ENCODE measurements around the gene POLR2C.
"Not testable (repeated sequence)": the region's sequence is repeated elsewhere in the genome, so short reads cannot be mapped to it uniquely, and the experiment has no call there.

Gene POLR2C

DNA sequence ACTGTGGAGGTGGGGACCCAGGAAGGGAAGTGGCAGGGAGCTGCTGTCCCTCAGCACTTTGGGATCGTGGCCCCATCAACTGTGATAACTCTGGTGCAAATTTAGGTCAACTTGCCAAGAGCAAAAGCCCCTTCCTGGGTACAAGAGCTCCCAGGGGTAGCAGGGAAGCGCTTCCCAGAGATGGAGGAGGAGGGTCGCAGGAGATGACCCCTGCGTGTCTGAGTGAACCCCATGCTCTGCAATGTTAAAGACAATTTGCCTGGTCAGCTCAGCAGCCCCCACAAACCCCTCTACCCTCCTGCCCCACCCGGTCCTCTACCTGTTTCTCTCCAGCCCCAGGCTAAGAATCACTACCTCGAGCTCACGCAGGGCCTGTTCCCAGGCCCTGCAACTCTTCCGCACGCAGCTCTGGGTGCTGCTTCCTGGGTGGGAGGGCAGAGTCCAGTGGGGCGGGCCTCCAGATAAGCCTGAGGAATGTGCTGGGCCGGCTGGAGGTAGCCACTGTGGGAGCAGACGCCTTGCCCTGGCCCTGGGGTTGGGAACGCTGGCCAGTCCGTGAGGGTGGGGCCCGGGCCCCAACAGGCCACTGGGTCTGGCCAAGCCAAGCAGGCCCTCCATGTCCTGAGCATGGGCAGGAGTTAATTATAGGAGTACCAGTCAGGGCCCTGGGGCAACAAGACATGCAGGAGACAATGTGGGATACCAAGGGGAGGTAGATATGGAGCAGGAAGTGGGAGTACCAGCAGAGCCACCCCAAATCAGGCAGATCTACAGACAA is 17.7 kb downstream of the POLR2C start:
- no peak for DNase-seq

DNA sequence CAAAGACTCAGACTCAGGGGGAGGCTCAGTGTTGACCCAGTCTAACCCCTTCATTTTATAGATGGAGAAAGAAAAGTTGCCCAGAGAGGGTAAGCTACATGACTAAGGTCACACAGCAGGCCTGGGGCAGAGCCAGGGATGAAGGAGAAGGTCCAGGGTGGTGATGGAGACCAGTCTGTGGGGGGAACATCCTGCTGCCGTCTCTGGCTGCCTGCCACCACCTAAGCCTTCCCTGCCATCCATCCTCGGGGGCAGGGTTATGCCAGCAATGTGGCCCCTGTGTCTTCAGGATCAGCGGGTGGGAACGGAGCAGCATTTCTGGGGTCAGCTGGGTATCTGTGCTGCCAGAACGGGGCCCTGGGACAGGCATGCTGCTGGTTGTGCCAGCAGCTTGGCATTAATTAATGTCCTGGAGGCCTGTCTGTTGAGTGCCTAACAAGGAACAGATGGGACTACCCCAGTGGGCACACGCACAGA is 18.3 kb downstream of the POLR2C start:
- no peak for DNase-seq

DNA sequence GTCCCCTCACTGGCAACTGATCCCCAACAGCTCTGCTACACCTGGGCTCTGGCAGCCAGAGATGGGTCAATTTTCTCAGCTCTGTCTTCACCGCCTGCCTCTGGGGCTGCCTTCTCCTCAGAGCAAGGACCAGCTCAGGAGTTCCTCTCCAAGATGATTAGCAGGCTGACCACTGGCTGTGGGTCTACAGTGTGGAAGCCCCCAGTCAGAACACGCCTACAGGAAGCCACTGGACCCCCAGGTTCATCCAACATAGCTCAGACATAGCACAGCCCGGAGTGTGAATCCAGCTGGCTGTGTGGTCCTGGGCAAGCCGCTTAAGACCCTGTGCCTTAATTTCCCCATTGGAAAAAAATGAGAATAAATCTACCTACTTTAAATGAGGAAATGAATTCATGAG is 18.9 kb downstream of the POLR2C start:
- DNase-seq, result no peak

DNA sequence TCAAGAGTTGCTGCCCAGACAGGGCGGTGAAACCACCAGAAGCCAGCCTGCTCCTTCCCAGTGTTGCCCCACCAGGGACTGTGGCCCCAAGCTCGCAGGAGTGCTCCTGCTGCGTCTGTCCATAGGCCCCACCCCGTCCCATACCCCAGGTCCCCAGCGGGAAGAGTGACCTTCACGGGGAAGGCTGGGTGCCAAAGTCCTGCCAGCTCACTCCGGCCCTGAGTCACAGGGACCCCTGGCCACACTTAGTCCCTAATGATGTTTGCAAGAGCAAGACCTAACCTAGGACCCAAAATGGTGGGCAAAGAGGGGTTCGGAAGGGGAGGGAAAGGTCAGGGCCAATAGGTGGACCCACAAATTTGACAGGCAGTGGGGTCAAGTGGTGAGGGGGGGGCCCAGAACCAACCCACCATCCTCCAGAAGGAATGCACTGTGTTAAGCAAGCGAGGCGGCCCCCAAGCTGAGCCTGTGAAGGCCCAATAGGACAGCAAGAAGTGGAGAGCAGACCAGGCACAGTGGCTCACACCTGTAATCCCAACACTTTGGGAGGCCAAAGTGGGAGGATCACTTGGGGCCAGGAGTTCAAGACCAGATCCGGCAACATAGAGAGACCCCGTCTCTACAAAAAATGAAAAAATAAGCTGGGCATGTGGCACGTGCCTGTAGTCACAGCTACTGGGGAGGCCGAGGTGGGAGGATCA is 20.5 kb downstream of the POLR2C start:
- no peak for DNase-seq

DNA sequence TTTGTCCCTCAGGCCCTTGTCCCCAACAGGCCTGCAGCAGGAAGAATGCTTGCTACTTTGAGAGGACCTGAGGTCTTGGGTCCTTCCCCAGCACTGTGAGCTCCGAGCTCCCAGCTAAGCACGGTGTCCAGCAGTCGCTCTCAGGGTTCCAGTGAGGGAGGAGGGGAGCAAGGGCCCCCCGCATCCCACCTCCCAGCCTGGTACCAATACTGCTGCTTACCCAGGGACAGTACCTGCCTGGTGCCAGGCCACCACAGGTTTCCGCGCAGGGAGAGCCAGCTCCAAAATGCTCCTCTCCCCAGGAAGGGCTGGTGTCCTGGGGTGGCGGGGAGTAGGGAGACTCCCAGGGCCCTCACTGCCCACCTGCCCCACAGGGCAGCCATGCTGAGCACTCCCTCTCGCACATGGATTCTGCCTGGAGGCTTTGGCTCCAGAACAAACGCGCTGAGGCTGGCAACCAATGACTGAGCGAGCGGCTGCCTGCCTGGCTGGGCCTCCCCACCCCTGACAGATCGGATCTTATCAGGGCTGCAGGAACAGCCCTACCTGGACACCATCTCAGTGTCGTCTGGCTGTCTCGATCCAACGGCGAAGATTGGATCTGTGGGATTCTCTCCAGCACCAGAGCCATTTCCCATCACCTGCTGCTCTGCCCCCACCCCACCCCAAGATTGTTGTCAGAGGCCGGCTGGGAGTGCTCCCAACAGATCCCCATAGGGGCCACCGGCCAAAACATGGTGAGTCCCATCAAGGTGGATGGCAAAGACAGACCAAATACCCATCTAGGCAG is 21.4 kb downstream of the POLR2C start:
- DNase-seq, result no peak

DNA sequence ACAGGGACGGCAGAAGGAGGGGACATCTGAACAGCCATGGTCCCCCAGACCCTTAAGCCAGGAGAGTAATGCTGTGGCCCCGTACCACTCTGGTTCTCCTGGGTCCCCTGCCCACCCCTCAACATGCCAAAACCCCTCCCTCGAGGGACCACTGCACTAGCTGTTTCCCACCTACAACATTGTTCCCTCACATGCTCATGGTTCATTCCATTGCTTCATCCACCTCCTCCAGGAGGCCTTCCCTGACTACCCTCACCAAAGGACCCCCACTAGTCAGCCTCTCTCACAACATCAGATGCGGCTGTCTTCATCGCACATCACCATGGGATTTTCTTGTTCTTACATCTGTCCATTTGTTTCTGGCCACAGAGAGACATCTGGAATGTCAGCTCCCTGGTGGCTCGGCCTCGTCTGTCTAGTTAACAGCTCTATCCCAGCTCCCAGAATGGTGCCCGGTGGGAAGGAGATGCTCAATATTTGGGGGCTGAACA is 22.1 kb downstream of the POLR2C start:
- no peak for DNase-seq

DNA sequence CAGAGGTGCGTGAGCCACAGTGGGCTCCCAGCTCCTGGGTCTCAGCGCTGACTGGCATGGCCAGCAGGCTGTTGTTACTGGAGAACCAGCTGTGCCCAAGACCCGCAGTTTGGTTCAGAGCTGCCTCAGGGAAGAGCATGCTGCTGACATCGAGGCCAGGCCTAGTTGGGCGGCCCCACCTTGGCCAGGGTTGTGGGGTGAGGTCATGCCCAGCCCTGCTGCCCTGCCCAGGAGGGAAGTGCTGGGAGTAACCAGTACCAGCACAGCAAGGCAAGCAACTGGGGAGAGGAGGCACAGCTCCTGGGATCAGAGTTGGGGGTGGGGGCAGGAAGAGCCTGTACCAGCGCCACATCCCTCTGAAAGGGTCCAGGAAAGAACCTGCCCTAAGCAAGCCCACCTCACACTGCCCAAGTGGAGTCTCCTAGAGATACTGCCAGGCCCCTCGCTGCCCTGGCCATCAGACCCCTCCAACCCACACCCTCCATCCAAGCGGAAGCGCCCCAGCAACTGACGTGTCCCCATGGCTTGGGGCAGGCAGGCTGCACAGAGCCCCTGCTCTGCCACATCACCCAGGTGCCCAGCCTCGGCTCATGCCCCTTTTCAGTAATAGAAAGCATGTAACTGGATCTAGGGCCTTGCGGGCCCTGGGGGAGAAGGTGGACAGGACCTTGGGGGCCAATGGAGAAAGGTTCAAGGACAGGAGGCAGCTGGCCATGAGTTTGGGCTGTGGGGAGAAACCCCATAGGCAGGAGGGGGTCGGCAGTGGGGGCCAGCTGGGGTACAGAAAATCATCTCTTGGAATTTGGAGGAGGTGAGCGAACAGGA is 22.8 kb downstream of the POLR2C start:
- no peak for DNase-seq

DNA sequence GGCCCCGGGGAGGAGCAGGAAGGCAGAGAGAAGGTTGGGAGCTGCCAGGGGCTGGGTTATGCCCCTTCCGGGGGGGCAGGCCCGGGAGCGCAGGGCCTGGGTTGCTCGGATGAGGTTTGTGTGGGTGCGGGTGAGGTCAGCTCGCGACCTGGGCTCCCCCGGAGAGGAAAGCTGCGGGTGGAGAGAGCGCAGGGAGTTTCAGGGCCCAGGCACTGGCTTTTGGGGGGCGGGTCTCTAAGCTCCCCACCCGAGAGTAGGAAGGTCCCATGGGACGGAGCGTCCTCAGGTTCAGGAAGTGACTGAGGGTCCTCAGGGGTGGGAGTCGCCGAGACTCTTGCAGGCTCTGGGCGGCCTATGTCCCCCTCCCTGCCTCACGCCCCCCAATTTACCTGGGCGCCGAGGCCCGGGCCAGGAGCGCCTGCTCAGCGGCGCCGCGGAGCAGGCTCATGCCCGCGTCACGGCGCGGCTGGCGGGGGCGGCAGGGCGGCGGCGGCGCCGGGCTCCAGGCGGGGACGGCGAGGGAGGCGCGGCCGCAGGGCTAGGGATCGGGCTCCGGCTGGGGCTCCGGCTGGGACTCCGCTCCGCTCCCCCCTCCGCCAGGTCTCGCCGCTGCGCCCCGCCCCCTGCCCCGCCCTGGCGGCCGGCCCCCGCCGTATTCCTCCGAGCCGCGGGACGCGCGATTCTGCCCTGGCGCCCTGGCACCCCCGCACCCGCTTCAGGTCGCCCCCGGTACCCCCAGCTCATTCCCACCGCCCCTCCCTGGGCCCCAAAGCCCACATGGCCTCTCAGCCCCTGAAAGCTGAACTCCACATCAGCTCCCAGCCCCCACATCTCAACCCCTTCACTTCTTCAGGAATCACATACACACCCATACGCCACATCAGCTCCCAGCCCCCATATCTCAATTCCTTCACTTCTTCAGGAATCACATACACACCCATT is 23.7 kb downstream of the POLR2C start, which contains the start of gene DOK4:
TSS of gene DOK4 (minus strand) at position 578 of the 942 bp plus-strand sequence. CDS start 6,986 bp downstream, outside the sequence.
- peak; percentile 86 for DNase-seq

DNA sequence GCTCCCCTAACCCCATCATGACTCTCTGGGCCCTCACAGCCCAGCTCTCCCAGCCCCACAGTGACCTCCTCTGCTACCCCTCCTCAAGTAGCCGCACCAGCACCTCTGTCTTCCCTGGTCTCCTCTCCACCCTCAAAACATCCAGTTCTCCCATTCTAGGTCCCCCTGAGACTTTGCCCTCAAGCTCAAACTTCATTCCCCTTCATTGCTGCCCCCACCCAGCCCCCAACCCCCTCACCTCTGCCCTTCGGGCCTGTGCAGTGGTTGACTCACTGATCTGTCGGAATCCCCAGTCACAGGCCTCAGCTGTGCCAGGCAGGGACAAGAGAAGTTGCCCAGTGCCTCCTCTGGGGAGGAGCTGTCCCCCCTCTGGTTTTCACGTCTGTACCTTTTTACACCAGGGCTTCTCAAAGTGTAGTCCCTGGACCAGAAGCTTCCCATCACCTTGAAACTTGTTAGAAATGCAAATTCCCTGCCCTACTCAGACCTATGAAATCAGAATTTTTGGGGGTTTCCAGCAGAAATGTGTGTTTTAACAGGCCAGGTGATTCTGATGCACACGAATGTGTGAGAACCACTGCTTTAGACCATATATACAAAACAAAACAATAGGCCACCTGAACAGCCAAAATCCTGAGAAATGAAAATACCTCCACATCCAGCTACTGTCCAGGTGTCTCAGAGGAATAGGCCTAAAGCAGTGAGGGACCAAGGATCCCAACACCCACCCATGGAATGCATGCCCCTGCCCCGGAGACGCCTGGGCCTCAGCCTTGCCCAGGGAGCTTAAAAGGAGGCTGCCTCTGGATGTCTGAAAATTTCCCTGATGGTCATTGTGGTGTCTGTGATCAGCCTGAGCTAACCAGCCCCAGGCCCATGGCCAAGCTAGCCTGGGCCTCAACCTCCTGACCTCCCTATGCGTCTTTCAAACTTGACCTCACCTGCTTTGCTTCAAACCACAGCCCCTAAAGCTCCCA is 24.7 kb downstream of the POLR2C start:
- no peak for DNase-seq

DNA sequence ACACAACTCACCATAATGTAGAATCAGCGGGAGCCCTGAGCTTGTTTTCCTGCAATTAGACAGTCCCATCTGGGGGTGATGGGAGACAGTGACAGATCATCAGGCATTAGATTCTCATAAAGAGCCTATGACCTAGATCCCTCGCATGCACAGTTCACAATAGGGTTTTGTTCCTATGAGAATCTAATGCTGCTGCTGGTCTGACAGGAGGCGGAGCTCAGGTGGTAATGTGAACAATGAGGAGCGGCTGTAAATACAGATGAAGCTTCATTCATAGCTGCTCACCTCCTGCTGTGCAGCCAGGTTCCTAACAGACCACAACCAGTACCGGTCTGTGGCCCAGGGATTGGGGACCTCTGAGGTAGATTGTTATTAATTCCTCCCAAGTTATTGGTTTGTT is 26.8 kb downstream of the POLR2C start:
- DNase-seq, result no peak

DNA sequence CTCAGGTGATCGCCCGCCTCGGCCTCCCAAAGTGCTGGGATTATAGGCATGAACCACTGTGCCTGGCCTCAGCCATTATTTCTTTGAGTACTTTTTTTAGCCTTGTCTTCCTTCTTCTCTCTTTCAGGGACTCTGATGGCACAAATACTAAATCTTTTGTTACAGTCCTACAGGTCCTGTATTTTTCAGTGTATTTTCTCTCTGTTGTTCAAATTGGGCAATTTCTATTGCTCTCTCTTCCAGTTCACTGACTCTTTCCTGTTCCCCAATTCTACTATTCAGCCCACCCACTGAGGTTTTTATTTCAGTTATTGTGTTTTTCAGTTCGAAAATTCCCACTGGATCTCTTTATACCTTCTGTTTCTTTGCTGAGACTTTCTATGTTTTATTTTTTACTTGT is 31.3 kb downstream of the POLR2C start:
- DNase-seq, result no peak

DNA sequence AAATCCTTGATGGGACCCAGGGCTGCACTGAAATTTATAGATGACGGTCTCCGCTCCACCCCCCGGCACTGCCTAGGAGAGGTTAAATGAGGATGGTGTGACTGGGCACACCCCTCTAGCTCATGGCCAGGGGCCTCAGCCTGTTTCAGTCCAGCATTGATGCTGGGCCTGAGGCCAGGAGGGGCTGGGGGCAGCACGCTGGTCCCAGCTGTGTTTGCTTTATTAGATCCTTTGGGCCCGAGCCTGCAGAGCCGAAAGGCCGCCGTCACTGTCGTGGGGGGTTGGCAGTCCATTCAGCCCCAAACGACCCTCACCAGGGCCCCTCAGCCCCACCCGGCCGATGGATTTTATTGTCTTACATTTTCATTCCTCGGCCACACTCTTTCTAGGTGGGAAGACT is 34.6 kb downstream of the POLR2C start:
- no peak for DNase-seq

DNA sequence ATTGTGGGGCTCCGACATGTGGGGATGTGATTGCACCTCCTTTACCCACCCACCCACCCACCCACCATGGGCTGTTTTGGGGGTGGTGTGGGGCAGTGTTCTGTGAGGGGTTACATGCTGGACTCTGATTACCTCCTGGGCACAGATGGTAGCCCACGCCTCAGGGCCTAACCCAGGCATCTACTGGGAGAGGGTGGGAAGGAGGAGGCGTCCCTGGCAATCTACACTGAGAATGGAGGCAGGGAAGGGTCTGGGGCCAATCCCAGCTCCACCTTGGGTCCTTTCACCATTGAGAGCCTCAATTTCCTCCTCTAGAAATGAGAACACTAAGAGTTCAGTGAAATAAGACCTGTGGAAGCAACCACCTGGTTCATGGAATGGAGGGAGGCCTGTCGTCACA is 35.6 kb downstream of the POLR2C start:
- no peak for DNase-seq

DNA sequence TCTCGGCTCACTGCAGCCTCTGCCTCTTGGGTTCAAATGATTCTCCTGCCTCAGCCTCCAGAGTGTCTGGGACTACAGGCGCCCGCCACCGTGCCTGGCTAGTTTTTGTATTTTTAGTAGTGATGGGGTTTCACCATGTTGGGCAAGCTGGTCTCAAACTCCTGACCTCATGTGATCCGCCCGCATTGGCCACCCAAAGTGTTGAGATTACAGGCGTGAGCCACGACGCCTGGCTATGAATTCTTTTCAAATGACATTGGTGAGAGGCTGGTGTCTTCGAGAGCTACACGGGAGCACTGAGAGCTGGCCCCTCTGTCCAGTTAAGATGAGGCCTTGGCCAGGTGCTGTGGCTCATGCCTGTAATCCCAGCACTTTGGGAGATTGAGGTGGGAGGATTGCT is 37.5 kb downstream of the POLR2C start:
- DNase-seq, result not testable (repeated sequence)

DNA sequence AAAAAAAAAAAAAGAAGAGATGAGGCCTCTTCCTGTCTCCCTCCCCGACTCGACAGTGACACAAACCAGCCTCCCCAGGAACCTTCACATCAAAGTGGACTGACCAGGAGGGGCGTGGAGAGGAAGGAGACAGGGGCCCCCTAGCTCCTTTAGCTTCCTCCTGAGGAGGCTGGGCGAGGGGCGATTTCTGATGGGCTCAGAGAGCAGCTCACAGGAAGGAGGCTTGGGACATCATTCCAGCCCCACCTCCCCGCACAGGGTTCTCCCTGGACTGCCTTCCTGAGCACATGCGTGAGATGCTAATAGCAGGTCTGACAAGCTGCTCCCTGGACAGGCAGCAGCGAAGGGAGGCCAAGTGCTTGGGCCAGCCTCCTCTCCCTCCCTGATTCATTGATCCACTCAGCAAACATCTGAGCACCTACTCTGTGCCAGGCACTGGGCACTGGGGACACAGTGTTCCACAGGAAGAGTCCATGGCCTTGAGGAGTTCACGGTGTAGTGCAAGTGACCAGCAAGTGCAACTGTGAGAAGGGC is 38.2 kb downstream of the POLR2C start:
- DNase-seq, result no peak

DNA sequence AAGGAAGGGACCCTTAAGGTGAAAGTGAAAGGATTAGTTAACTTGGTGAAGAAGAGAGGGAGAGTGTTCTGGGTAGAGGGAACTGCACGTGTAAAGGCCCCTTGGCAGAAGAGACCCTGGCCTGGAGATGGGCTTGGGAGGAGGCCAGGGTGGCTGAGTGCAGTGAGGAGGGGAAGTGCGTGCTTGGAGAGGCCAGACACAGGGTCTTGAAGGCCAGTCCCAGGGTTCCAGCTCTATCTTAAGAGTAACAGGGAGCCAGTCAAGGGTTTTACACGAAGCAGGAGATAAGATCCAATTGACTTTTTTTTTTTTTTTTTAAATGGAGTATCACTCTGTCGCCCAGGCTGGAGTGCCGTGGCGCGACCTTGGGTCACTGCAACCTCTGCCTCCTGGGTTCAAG is 39.0 kb downstream of the POLR2C start:
- no peak for DNase-seq

DNA sequence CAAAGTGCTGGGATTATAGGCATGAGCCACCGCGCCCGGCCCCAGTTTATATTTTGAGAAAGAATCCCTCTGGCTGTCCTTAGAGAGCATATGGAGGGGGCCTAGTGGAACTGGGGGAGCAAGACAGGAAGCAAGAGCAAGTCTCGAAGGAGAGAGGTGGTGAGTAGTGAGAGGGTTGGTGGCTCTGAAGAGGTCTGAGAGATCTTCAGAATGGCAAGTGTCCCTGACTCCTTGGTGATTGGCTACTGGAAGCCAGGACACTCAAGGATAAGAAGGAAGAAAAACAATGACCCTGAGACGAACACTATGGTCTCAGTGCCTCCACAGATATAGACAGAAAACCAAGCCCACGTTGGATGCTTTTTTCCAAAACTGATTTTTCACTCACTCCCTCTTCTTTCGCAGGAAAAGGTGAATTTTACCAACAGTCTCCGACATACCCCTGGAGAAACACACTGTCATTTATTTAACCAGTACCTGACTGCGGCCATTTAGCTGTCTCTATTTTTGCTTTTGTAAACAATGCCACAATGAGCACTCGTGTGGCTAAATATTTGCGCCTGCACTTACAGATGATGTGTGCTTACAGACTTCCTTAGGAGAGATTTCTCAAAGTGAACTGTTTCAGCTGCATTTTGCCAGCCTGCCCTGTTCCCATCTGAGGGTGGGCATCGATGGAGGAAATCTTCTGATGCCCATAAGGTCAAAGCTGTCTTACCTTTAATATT is 39.7 kb downstream of the POLR2C start:
- no peak for DNase-seq

DNA sequence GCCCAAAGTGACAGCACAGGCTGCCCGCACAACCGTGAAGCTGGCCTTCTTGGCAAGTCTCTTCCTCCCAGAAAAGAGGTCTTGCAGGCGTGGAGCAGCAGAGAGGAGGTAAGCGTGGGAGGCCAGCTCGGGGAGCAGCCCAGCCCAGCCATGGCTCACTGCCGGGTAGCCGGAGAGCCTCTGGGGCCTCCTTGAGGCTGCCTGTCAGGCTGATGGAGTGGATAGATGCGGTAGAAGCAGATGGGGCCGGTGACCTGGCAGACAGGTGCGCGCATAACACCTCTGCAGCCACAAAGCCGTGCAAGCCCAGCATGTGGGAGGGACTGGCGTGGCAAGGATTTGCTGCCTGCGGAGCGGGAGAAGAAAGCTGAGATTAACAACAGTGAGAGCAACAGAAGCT is 40.9 kb downstream of the POLR2C start:
- DNase-seq, result no peak

DNA sequence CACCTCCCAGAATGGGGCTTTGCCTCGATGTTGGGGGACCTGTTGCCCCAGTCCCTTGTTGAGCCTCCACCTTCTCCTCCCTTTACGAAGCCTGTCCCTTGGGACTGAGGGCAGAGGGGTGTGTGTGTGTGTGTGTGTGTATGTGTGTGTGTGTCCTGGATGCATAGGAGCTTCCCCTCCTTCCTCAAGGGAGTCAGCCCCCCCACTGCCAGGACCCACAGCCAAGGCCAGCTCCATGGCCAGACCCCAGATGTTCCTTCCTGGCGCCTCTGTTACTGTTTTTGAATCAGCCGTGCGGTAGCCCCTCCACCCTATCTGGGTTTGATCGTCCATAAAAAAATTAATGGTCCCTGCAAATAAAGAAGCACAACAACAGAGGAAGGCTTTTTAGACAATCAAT is 41.5 kb downstream of the POLR2C start:
- DNase-seq, result no peak
